ENCODE data around the gene PDLIM7.

The PDLIM7 gene

GRCh38 chr5:177505075-177505474, 7.7 kb upstream of the PDLIM7 start:
- DNase-seq: no peak

- DNase-seq: no peak
Observed at GRCh38 chr5:177504086-177505056, 7.0 kb upstream of the PDLIM7 start.

GRCh38 chr5:177503351-177504085, 6.1 kb upstream of the PDLIM7 start:
- DNase-seq: no peak

GRCh38 chr5:177502886-177503285, 5.5 kb upstream of the PDLIM7 start:
- no peak for DNase-seq

GRCh38 chr5:177501874-177502678, 4.7 kb upstream of the PDLIM7 start:
- no peak for DNase-seq

- peak; percentile 50 for DNase-seq
Observed at GRCh38 chr5:177500685-177501522, 3.5 kb upstream of the PDLIM7 start.

GRCh38 chr5:177499842-177500241, 2.4 kb upstream of the PDLIM7 start:
- DNase-seq: no peak

- no peak for DNase-seq
Observed at GRCh38 chr5:177498013-177498787, 796 bp upstream of the PDLIM7 start.

GRCh38 chr5:177496727-177497291, 595 bp downstream of the PDLIM7 start:
- DNase-seq: peak; percentile 16

- DNase-seq: no peak
Observed at GRCh38 chr5:177496070-177496726, 1.2 kb downstream of the PDLIM7 start.

GRCh38 chr5:177495243-177496060, 2.0 kb downstream of the PDLIM7 start:
- DNase-seq: no peak

- DNase-seq: no peak
Observed at GRCh38 chr5:177494346-177495195, 2.8 kb downstream of the PDLIM7 start.

GRCh38 chr5:177493795-177494345, 3.5 kb downstream of the PDLIM7 start:
- DNase-seq: no peak

- DNase-seq: no peak
Observed at GRCh38 chr5:177492841-177493240, 4.6 kb downstream of the PDLIM7 start.

GRCh38 chr5:177491983-177492746, 5.2 kb downstream of the PDLIM7 start:
- DNase-seq: no peak

- no peak for DNase-seq
Observed at GRCh38 chr5:177491429-177491945, 5.9 kb downstream of the PDLIM7 start.

- DNase-seq: no peak
Observed at GRCh38 chr5:177490992-177491391, 6.4 kb downstream of the PDLIM7 start.
